ENCODE results near the gene CAMP. TPM values are rescaled to one million over a fixed set of nuclear protein-coding genes. Genes with fewer than 3 reads are reported as not detected.
"Not testable (repeated sequence)": the region's sequence is repeated elsewhere in the genome, so short reads cannot be mapped to it uniquely, and the experiment has no call there.

The CAMP gene
- total RNA-seq, 4 donors from 2014 or later, result not detected

- H3K36me3 ChIP-seq, result no peaks in the 10 kb centered on the region
- 20 to 84% methylated on average over 1 to 3 of the region's 3 CpGs for WGBS, 2 donors (ENCODE audit: low coverage in 1 of 2)
Observed at GRCh38 chr3:48208076-48208475, 15.2 kb upstream of the CAMP start.

DNA sequence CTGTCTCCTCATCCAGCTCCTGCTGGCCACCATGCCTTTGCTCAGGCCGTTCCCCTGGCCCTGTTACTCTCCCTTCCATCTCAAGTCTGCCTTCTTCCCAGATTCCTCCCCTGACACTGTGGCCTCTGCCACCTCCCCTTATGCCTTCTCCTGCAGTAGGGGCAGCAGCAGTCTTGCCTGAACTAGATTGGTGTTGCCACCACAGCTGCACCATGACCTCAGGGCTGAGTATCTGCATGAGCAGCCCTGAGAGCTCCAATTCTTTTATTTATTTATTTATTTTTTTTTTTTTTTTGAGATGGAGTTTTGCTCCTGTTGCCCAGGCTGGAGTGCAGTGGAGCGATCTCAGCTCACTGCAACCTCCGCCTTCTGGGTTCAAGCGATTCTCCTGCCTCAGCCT, 13.8 kb upstream of the CAMP start:
- Histone ChIP-seq H3K4me3 (no peak overlapping the region), H3K27me3 (no peaks in the 10 kb centered on the region), H3K9me3 (no peaks in the 10 kb centered on the region), H3K4me1 (no peaks in the 10 kb centered on the region), H3K27ac (no peak overlapping the region), H3K36me3 (no peaks in the 10 kb centered on the region)
- TF ChIP-seq POLR2AphosphoS5 (IDR thresholded peaks at IDR 0.05) (no peak), POLR2A (IDR thresholded peaks at IDR 0.05) (no peak), EP300 (IDR thresholded peaks at IDR 0.05; ENCODE audit: low read depth) (no peak)
- TF ChIP-seq, protein P1, sequence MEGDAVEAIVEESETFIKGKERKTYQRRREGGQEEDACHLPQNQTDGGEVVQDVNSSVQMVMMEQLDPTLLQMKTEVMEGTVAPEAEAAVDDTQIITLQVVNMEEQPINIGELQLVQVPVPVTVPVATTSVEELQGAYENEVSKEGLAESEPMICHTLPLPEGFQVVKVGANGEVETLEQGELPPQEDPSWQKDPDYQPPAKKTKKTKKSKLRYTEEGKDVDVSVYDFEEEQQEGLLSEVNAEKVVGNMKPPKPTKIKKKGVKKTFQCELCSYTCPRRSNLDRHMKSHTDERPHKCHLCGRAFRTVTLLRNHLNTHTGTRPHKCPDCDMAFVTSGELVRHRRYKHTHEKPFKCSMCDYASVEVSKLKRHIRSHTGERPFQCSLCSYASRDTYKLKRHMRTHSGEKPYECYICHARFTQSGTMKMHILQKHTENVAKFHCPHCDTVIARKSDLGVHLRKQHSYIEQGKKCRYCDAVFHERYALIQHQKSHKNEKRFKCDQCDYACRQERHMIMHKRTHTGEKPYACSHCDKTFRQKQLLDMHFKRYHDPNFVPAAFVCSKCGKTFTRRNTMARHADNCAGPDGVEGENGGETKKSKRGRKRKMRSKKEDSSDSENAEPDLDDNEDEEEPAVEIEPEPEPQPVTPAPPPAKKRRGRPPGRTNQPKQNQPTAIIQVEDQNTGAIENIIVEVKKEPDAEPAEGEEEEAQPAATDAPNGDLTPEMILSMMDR (IDR thresholded peaks at IDR 0.05), result no peak
- intact Hi-C loops (cut with DNase I; ENCODE audit: low total_unique reads), result no loop called here
- 96% methylated on average over 4 of the region's 4 CpGs; no CpG with 5 or more reads in 1 of the 2 donors for WGBS, 2 donors (ENCODE audit: low coverage in 1 of 2)
- DNase-seq, result no peak
- in situ Hi-C loops (cut with MboI; ENCODE audit: low pct_ligation_motif_present in 1 of 4, low pct_unique_long_range_greater_than_20kb in 1 of 4, low sequenced_read_pairs in 3 of 4), result no loop called here

More at GRCh38 chr3:48208076-48208475, 15.2 kb upstream of the CAMP start:
- no peak for DNase-seq
- Histone ChIP-seq H3K4me3 (no peak overlapping the region), H3K27me3 (no peaks in the 10 kb centered on the region), H3K4me1 (no peaks in the 10 kb centered on the region), H3K27ac (no peak overlapping the region), H3K9me3 (no peaks in the 10 kb centered on the region)
- in situ Hi-C loops (cut with MboI; ENCODE audit: low pct_ligation_motif_present in 1 of 4, low pct_unique_long_range_greater_than_20kb in 1 of 4, low sequenced_read_pairs in 3 of 4) (no loop called here), intact Hi-C loops (cut with DNase I; ENCODE audit: low total_unique reads) (no loop called here)
- TF ChIP-seq POLR2A (IDR thresholded peaks at IDR 0.05) (no peak), POLR2AphosphoS5 (IDR thresholded peaks at IDR 0.05) (no peak), EP300 (IDR thresholded peaks at IDR 0.05; ENCODE audit: low read depth) (no peak)
- TF ChIP-seq, protein P1 (IDR thresholded peaks at IDR 0.05), result no peak

- H3K9me3 ChIP-seq; H3K4me1 ChIP-seq; H3K27ac ChIP-seq; H3K4me3 ChIP-seq; intact Hi-C loops (cut with DNase I; ENCODE audit: low total_unique reads); DNase-seq; H3K36me3 ChIP-seq; H3K27me3 ChIP-seq; in situ Hi-C loops (cut with MboI; ENCODE audit: low pct_ligation_motif_present in 1 of 4, low pct_unique_long_range_greater_than_20kb in 1 of 4, low sequenced_read_pairs in 3 of 4): not testable (repeated sequence)
- WGBS, 2 donors (ENCODE audit: low coverage in 1 of 2), result 93% methylated on average over 33 of the region's 48 CpGs; no CpG with 5 or more reads in 1 of the 2 donors
Observed at GRCh38 chr3:48210534-48210933, 12.8 kb upstream of the CAMP start.

- intact Hi-C loops (cut with DNase I; ENCODE audit: low total_unique reads); H3K27ac ChIP-seq; in situ Hi-C loops (cut with MboI; ENCODE audit: low pct_ligation_motif_present in 1 of 4, low pct_unique_long_range_greater_than_20kb in 1 of 4, low sequenced_read_pairs in 3 of 4); H3K36me3 ChIP-seq; H3K9me3 ChIP-seq; H3K27me3 ChIP-seq; H3K4me3 ChIP-seq; DNase-seq: not testable (repeated sequence)
- peaks cover 0 to 19% (median 5%) of the 10 kb centered on the region in 4 donors for H3K4me1 ChIP-seq
- WGBS, 2 donors (ENCODE audit: low coverage in 1 of 2), result 96% methylated on average over 12 of the region's 36 CpGs; no CpG with 5 or more reads in 1 of the 2 donors
Observed at GRCh38 chr3:48211776-48212175, 11.5 kb upstream of the CAMP start.

DNA sequence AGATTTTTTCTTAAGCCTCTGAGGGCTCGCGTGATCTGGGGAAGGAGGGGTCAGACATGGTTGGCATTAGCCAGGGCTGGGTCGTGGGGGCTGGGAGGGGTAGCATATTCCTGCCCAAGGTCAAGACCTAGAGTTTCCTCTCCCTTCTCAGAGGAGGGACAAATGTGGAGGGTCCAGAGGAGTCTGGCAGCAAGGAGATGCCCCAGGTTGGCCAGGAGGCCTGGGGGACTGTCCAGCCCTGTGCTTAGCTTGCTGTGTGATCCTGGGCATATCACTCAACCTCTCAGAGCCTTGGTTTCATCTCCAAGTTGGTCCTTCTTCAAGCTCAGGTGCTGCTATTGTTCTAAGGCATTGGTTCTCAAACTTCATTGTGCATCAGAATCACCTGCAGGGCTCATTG, 9.1 kb upstream of the CAMP start:
- 97% methylated on average over 3 of the region's 3 CpGs; no CpG with 5 or more reads in 1 of the 2 donors for WGBS, 2 donors (ENCODE audit: low coverage in 1 of 2)
- in situ Hi-C loops (cut with MboI; ENCODE audit: low pct_ligation_motif_present in 1 of 4, low pct_unique_long_range_greater_than_20kb in 1 of 4, low sequenced_read_pairs in 3 of 4), result no loop called here
- no peaks in the 10 kb centered on the region for H3K9me3 ChIP-seq

More for the DNA sequence above, 9.1 kb upstream of the CAMP start:
- H3K4me1 ChIP-seq, result peaks cover 0 to 19% (median 5%) of the 10 kb centered on the region in 4 donors
- no peak overlapping the region for H3K27ac ChIP-seq
- H3K27me3 ChIP-seq, result no peaks in the 10 kb centered on the region
- no peak for TF ChIP-seq EP300 (IDR thresholded peaks at IDR 0.05; ENCODE audit: low read depth)
- TF ChIP-seq POLR2A (IDR thresholded peaks at IDR 0.05), result no peak
- no peak for TF ChIP-seq POLR2AphosphoS5 (IDR thresholded peaks at IDR 0.05)
- TF ChIP-seq, protein P1 (IDR thresholded peaks at IDR 0.05), result no peak
- H3K4me3 ChIP-seq, result no peak overlapping the region
- no peaks in the 10 kb centered on the region for H3K36me3 ChIP-seq
- intact Hi-C loops (cut with DNase I; ENCODE audit: low total_unique reads), result loop anchor here (1.0 kb wide), 1 partner anchor 18 kb away; no protein-coding TSS in a partner anchor
- DNase-seq, result no peak
